HL-60 (cell line): Measurements from ENCODE around the gene PNLIPRP1.

Experiments used
- CTCF ChIP-seq: IDR thresholded peaks from one replicate; pipeline ENCODE4 v1.5.1; 2011; ENCODE audit warnings: low read length, control low read depth, inconsistent platforms; ENCODE audit not compliant: insufficient read depth
- POLR2AphosphoS5 ChIP-seq: IDR thresholded peaks from 2 replicates; pipeline ENCODE4 v1.6.1; 2012; ENCODE audit warnings: low read depth

GRCh38 chr10:116565534-116565933 is 25.2 kb upstream of the PNLIPRP1 start:
- no peak for TF ChIP-seq CTCF
- TF ChIP-seq POLR2AphosphoS5: no peak
